HL-60/S4 treated with retinoic acid at 250 ng/mL for 4 days and 3 days (cell line): ENCODE data around the gene MIER2.
"Not testable (repeated sequence)": the region's sequence is repeated elsewhere in the genome, so short reads cannot be mapped to it uniquely, and the experiment has no call there.

Experiments used
- in situ Hi-C: fragments of 300-500 bp; cut with MboI; formaldehyde crosslinking; loops from 2 replicates; pipeline ENCODE4 v1.7.0; 2022; ENCODE audit warnings: low sequenced_read_pairs

MIER2 gene

DNA sequence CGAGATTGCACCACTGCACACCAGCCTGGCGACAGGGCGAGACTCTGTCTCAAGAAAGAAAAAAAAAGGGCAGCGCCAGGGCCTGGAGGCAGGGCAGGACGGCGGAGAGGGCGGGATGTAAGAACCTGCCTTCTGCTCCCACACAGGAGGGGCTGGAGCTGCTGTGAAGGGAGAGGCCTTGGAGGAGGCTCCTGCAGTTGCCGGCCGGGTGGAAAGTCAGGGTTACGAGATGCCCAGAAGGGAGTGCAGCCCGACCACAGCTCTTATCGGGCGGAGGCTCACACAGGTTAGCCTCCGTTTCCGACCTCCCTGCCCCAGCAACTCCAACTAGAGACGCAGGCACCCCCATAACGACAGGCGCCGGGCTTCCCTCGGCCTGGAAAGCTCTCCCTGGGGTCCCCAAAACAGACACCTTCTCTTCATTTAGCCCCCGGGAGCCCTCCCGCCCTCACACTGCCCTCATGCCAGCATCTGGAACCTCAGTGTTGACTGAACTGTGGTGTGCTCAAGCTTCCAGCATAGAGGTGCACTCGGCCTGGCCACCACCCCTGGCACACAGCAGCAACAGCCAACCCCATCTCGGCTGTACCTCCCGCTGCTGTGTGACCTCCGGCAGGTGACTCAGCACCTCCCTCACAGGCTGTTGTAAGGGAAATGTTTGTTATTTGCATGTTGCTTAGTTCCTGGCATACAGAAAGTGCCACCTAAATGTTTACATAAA lies 54.8 kb downstream of the MIER2 start:
- in situ Hi-C loops: no loop called here

GRCh38 chr19:288911-289310 lies 55.7 kb downstream of the MIER2 start:
- in situ Hi-C loops: no loop called here

- in situ Hi-C loops: no loop called here
These were observed 57.2 kb downstream of the MIER2 start for GRCh38 chr19:287381-287871.

DNA sequence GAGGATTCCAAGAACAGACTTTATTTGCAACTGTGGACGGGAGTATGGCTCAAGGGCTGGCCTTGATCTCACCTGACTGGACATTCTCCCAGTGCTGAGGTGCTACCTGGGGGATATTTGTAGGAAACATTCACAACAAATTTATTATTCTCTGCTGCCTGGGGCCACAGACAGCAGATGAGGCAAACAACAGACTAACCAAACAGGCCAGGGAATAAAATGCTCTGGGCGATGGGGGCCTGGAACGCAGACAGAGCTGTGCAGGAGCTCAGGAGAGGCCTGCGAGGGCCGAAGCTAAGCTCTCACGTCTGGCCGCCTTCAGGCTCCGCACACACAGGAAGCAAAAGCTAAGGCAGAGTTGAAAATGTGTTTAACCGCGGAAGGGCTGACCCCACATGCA lies 61.2 kb downstream of the MIER2 start:
- in situ Hi-C loops: no loop called here

DNA sequence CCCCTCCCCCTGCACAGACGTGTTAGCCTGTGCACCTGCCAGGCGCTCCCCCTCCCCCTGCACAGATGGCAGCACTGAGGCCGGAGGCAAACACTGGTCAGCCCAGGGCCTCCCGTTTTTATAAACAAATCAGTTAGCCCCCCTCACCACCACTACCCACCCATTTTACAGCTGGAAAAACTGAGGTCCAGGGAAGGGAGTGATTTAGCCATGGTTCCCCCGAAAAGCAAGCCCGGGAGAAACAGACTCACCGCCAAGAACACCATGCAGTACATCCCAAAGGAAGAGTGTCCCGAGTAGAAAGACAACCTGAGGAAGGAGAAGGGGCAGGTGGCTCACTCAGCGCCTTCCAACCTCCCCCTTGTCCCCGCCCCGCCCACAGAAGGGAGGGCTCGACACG lies 62.1 kb downstream of the MIER2 start:
- in situ Hi-C loops: no loop called here

DNA sequence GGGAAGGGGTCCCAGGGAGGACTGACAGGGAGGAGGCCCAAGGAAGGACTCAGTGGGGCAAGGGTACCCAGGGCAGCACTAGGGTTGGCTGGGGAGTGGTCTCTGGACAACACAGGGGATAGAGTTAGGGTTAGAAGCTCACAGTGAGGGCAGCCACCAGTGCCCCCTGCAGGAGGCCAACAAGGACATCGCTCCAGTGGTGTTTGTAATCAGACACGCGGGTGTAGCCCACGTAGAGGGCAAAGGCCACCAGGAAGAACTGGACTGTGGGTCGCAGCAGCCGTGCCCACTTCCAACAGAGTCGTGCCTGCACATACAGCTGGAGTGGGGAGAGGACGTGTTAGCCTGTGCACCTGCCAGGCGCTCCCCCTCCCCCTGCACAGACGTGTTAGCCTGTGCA lies 62.6 kb downstream of the MIER2 start:
- in situ Hi-C loops: no loop called here

DNA sequence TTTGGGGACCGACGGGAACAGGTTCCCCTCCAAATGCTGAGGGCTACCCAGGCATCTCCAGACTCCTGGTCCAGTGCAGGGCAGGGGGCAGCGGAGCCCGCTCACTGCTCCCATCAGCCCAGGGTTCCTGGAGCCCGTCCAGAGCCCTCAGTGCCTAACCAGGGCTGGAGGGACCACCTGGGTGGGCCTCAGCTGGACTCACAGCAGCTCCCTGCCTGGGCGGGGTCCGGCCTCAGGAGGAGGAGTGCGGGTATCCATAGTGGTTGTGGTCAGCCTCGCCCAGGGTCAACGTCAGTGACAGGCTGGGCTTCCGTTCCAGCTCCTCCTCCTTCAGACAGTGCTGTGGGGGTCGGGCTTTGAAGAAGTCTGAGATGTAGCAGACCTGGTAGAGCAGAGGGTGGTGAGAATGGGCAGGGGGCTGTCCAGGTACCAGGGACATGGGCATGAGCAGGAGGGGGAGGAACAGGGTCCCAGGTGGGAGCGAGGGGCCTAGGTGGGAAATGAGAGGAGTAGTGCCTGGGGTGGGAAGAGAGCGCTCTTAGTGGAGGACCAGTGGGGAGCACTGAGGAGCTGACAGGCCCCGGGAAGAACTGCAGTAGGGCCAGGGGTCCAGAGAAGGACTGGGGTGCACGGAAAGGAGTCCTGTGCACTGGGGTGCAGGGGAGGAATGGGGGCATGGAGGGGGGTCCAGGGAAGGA lies 63.3 kb downstream of the MIER2 start:
- in situ Hi-C loops: no loop called here

DNA sequence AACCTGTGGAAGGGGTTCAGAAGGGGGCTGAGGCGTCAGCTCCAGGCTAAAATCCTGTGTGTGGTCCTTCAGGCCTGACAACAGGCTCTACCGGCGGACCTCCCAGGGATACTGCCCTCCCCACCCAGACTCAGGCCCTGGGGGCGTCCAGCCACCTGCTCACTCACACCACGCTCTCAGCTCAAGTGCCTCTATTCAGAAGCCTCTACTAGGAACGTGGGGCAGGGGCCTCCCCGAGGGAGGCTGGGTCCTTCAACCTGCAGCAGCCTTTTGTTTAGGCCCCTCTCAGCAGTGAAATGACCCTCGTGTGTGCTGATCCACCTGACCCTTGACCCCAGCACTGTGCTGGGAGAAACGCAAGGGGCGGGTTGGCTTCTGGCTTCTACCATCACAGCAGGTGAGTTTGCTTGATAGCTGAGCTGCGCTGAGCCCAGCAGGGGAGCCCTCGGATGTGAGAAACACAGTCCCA lies 64.0 kb downstream of the MIER2 start:
- in situ Hi-C loops: no loop called here

DNA sequence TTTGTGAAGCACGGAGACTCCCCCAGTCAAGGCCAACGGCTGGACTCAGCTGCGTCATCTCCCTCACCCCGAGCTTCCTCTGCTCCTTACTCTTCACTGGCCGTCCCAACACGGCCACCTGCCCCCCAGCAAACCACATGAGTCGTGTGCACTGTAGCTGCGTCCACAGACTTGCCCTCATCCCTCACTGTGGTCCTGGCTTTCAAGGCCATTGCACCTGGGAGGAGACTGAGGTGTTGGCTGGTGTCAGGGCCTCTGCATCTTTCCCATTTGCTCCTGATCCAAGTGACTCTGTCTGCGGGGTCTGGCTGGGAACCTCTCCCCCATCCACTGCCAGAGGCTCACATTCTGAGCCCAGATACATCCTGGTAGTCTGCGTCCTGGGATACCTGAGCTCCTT lies 64.9 kb downstream of the MIER2 start:
- in situ Hi-C loops: no loop called here

DNA sequence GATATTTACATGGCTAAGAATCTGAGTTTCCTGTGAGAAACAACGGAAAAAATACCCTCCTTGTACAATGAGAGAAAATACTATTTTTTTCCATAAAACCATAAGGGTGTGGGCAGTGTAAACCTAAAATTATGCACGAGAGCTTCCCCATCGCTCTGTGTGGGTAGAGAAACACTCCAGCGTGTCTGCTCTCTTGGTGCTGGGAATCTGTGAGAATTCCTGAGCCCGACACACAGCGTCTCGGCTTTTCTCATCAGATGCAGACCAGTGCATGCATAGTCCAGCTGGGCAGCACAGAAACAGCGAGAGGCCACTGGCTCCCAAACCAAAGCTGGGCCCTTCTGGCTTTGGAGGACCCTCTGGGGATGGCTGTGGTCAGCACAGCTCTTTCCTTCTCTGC lies 65.4 kb downstream of the MIER2 start:
- in situ Hi-C loops: no loop called here

DNA sequence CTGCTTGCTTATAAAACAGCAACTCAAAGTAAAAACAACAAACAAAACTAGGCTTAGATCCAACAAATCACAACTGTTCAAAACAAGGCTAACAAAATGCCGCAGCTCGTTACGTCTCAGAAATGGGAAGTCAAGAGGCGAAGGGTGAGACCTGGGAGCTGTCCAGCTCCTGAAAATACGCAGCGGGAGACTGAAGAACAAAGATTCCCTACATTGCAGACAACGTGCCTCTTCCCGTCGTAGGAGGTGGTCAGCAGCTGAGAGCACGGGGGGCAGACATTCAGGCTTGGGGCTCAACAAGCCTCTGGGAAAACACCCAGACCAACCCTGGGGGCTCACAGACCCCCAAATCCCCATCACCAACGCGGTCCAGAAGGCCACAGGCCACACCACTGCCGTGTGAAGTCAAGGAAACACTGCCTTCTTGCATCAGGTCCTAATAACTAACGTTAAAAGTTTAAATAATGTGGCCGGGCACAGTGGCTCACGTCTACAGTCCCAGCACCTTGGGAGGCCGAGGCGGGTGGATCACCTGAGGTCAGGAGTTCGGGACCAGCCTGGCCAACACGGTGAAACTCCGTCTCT lies 66.9 kb downstream of the MIER2 start:
- in situ Hi-C loops: no loop called here

- in situ Hi-C loops: no loop called here
These were observed 67.5 kb downstream of the MIER2 start for GRCh38 chr19:277131-277530.

- in situ Hi-C loops: no loop called here
These were observed 68.5 kb downstream of the MIER2 start for GRCh38 chr19:275958-276646.

GRCh38 chr19:275000-275399 lies 69.6 kb downstream of the MIER2 start:
- in situ Hi-C loops: no loop called here

GRCh38 chr19:273393-273792 lies 71.2 kb downstream of the MIER2 start:
- in situ Hi-C loops: no loop called here

- in situ Hi-C loops: no loop called here
These were observed 72.7 kb downstream of the MIER2 start for GRCh38 chr19:271856-272255.

- in situ Hi-C loops: not testable (repeated sequence)
These were observed 73.8 kb downstream of the MIER2 start for GRCh38 chr19:270766-271318.

DNA sequence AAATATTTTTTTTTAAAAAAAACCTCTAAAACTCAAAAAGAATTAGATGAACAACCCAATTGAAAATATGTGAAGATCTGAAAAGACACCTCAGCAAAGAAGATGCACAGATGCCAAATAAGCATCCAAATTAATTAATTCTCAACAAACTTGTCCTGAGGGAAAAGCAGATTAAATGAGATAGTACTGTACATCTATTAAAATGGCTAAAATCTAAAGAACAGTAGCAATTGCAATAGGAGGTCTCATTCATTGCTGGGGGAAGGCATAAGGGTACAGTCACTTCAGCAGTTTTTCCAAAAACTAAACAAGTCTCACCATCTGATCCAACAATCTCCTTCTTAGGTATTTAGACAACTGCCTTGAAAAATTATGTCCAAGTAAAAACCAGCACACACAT lies 75.4 kb downstream of the MIER2 start:
- in situ Hi-C loops: no loop called here

DNA sequence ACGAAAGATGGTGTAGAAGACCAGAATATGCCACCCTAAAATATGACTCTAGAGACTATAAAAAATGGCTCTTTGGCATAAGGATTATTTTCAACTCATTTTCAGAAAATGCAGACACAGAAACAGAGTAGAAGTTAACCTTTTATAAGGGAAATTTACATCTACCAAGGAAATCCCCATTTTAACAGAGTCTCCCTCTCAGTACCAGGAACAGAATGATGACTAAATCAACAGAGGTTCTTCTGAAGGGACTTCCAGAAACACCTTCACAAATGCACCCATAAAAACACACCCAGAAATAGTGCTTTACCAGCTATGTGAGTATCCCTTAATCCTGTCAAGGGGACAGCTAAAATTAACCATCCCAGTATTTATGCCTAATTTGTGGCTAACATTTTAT lies 82.5 kb downstream of the MIER2 start:
- in situ Hi-C loops: no loop called here

GRCh38 chr19:256804-257203 lies 87.8 kb downstream of the MIER2 start:
- in situ Hi-C loops: not testable (repeated sequence)
